ENCODE measurements around the gene ARID3A. TPM values are rescaled to one million over a fixed set of nuclear protein-coding genes. Genes with fewer than 3 reads are reported as not detected.
"Not testable (repeated sequence)": the region's sequence is repeated elsewhere in the genome, so short reads cannot be mapped to it uniquely, and the experiment has no call there.

Gene ARID3A
- polyA plus RNA-seq, 3 donors = 19.9 to 37.0 (median 28.3) TPM

GRCh38 chr19:1017115-1017905 lies 91.5 kb downstream of the ARID3A start:
- DNase-seq (ENCODE audit: extremely low read depth in 1 of 11, low read depth in 9 of 11, low spot score in 4 of 11) = no peak

- no peak for DNase-seq (ENCODE audit: extremely low read depth in 1 of 11, low read depth in 9 of 11, low spot score in 4 of 11)
Measured at GRCh38 chr19:1017906-1018305, 92.1 kb downstream of the ARID3A start.

GRCh38 chr19:1018393-1018792 lies 92.6 kb downstream of the ARID3A start:
- no peak for DNase-seq (ENCODE audit: extremely low read depth in 1 of 11, low read depth in 9 of 11, low spot score in 4 of 11)

- no peak for DNase-seq (ENCODE audit: extremely low read depth in 1 of 11, low read depth in 9 of 11, low spot score in 4 of 11)
Measured at GRCh38 chr19:1018932-1019615, 93.2 kb downstream of the ARID3A start.

- no peak for DNase-seq (ENCODE audit: extremely low read depth in 1 of 11, low read depth in 9 of 11, low spot score in 4 of 11)
Measured at GRCh38 chr19:1019616-1019961, 93.8 kb downstream of the ARID3A start.

GRCh38 chr19:1019980-1020867 lies 94.4 kb downstream of the ARID3A start:
- no peak for DNase-seq (ENCODE audit: extremely low read depth in 1 of 11, low read depth in 9 of 11, low spot score in 4 of 11)

- peak; percentile 86 to 97 (median 96) for DNase-seq (ENCODE audit: extremely low read depth in 1 of 11, low read depth in 9 of 11, low spot score in 4 of 11)
Measured at GRCh38 chr19:1020868-1021425, 95.1 kb downstream of the ARID3A start, which contains the start of gene TMEM259. TMEM259 (minus strand) TSS chr19:1021123; CDS start chr19:1020996, 127 bp downstream.

- DNase-seq (ENCODE audit: extremely low read depth in 1 of 11, low read depth in 9 of 11, low spot score in 4 of 11) = not testable (repeated sequence)
Measured at GRCh38 chr19:1023883-1024188, 98.0 kb downstream of the ARID3A start.

GRCh38 chr19:1025080-1025479 lies 99.2 kb downstream of the ARID3A start:
- not testable (repeated sequence) for DNase-seq (ENCODE audit: extremely low read depth in 1 of 11, low read depth in 9 of 11, low spot score in 4 of 11)

Other genes starting within 250 kb of the ARID3A start
- gene FSTL3, start 249.6 kb upstream of the ARID3A start, polyA plus RNA-seq (ENCODE audit: insufficient read length in 3 of 3) = 10 to 100 TPM; 14.8 to 26.8 (median 20.7) TPM
- gene PRSS57, start 230.6 kb upstream of the ARID3A start, polyA plus RNA-seq (ENCODE audit: insufficient read length in 3 of 3) = under 1 TPM; 0.13 to 0.20 (median 0.19) TPM
- gene PALM, start 217.1 kb upstream of the ARID3A start, polyA plus RNA-seq (ENCODE audit: insufficient read length in 3 of 3) = 100 to 1,000 TPM in 2 of 3 donors, 10 to 100 TPM in 1; 69.0 to 111 (median 105) TPM
- 10 to 100 TPM in 1 of 3 donors, 1 to 10 TPM in 2; 4.4 to 14.4 (median 5.8) TPM for gene MISP, start 174.9 kb upstream of the ARID3A start, polyA plus RNA-seq (ENCODE audit: insufficient read length in 3 of 3)
- 100 to 1,000 TPM; 349 to 460 (median 382) TPM for gene PTBP1, start 128.6 kb upstream of the ARID3A start, polyA plus RNA-seq (ENCODE audit: insufficient read length in 3 of 3)
- 10 to 100 TPM in 2 of 3 donors, 1 to 10 TPM in 1; 8.2 to 19.3 (median 15.8) TPM for gene PLPPR3, start 104.1 kb upstream of the ARID3A start, polyA plus RNA-seq (ENCODE audit: insufficient read length in 3 of 3)
- gene AZU1, start 98.2 kb upstream of the ARID3A start, polyA plus RNA-seq (ENCODE audit: insufficient read length in 3 of 3) = 1 to 10 TPM; 1.4 to 1.9 (median 1.9) TPM
- 1 to 10 TPM in 2 of 3 donors, under 1 TPM in 1; 0.81 to 2.4 (median 1.6) TPM for gene PRTN3, start 85.0 kb upstream of the ARID3A start, polyA plus RNA-seq (ENCODE audit: insufficient read length in 3 of 3)
- gene ELANE, start 73.7 kb upstream of the ARID3A start, polyA plus RNA-seq (ENCODE audit: insufficient read length in 3 of 3) = under 1 TPM; 0.33 to 0.98 (median 0.34) TPM
- 1 to 10 TPM; 1.9 to 4.9 (median 3.9) TPM for gene CFD, start 66.4 kb upstream of the ARID3A start, polyA plus RNA-seq (ENCODE audit: insufficient read length in 3 of 3)
- 10 to 100 TPM; 40.3 to 68.6 (median 58.3) TPM for gene MED16, start 32.8 kb upstream of the ARID3A start, polyA plus RNA-seq (ENCODE audit: insufficient read length in 3 of 3)
- not detected for gene RNU6-9, start 32.6 kb upstream of the ARID3A start, polyA plus RNA-seq (ENCODE audit: insufficient read length in 3 of 3)
- 10 to 100 TPM; 33.7 to 55.0 (median 49.0) TPM for gene R3HDM4, start 12.8 kb upstream of the ARID3A start, polyA plus RNA-seq (ENCODE audit: insufficient read length in 3 of 3)
- 1 to 10 TPM in 2 of 3 donors, under 1 TPM in 1; 0.34 to 1.2 (median 1.1) TPM for gene KISS1R, start 8.7 kb upstream of the ARID3A start, polyA plus RNA-seq (ENCODE audit: insufficient read length in 3 of 3)
- gene WDR18, start 58.3 kb downstream of the ARID3A start, polyA plus RNA-seq (ENCODE audit: insufficient read length in 3 of 3) = 10 to 100 TPM; 30.6 to 72.6 (median 54.1) TPM
- gene GRIN3B, start 74.4 kb downstream of the ARID3A start, polyA plus RNA-seq (ENCODE audit: insufficient read length in 3 of 3) = 1 to 10 TPM in 2 of 3 donors, under 1 TPM in 1; 0.37 to 2.0 (median 1.2) TPM
- gene TMEM259, start 95.1 kb downstream of the ARID3A start, polyA plus RNA-seq (ENCODE audit: insufficient read length in 3 of 3) = 100 to 1,000 TPM in 2 of 3 donors, 10 to 100 TPM in 1; 92.3 to 145 (median 126) TPM
- gene RNU6-2, start 95.5 kb downstream of the ARID3A start, polyA plus RNA-seq (ENCODE audit: insufficient read length in 3 of 3) = not detected
- gene CNN2, start 100.6 kb downstream of the ARID3A start, polyA plus RNA-seq (ENCODE audit: insufficient read length in 3 of 3) = 100 to 1,000 TPM; 163 to 196 (median 180) TPM
- gene ABCA7, start 114.1 kb downstream of the ARID3A start, polyA plus RNA-seq (ENCODE audit: insufficient read length in 3 of 3) = 10 to 100 TPM in 1 of 3 donors, 1 to 10 TPM in 2; 7.2 to 10.1 (median 8.2) TPM
- gene ARHGAP45, start 141.1 kb downstream of the ARID3A start, polyA plus RNA-seq (ENCODE audit: insufficient read length in 3 of 3) = 10 to 100 TPM in 2 of 3 donors, 1 to 10 TPM in 1; 8.5 to 15.7 (median 15.4) TPM
- 100 to 1,000 TPM; 120 to 167 (median 144) TPM for gene POLR2E, start 169.3 kb downstream of the ARID3A start, polyA plus RNA-seq (ENCODE audit: insufficient read length in 3 of 3)
- gene GPX4, start 178.0 kb downstream of the ARID3A start, polyA plus RNA-seq (ENCODE audit: insufficient read length in 3 of 3) = 100 to 1,000 TPM; 237 to 269 (median 243) TPM
- gene SBNO2, start 248.2 kb downstream of the ARID3A start, polyA plus RNA-seq (ENCODE audit: insufficient read length in 3 of 3) = 10 to 100 TPM; 14.9 to 23.6 (median 18.3) TPM